ENCODE results near the gene MRRF. TPM values are rescaled to one million over a fixed set of nuclear protein-coding genes. Genes with fewer than 3 reads are reported as not detected.

The MRRF gene
- total RNA-seq, 3 donors from 2014 or later (not counting 1 experiment from before 2014, with no cell fraction given), result 17.7 to 29.9 (median 21.3) TPM

- no peak overlapping the region for H3K4me3 Mint-ChIP-seq
- H3K27me3 ChIP-seq (ENCODE audit: control insufficient read depth, insufficient read depth, low read length), result no peaks in the 10 kb centered on the region
- intact Hi-C loops (cut with micrococcal nuclease), result no loop called here
- peaks cover 3% of the 10 kb centered on the region in 2 donors for H3K27me3 Mint-ChIP-seq (ENCODE audit: low read depth in 2 of 2)
- H3K9me3 Mint-ChIP-seq, result no peaks in the 10 kb centered on the region
- no peak overlapping the region for H3K27ac Mint-ChIP-seq
- DNase-seq, result no peak
- H3K36me3 Mint-ChIP-seq, result no peaks in the 10 kb centered on the region
- H3K4me3 ChIP-seq (ENCODE audit: low read length), result no peak overlapping the region
- no peaks in the 10 kb centered on the region for H3K4me1 ChIP-seq (ENCODE audit: control insufficient read depth, insufficient read depth, low read length)
- no peaks in the 10 kb centered on the region for H3K36me3 ChIP-seq (ENCODE audit: control insufficient read depth, insufficient read depth, low read length)
- WGBS (ENCODE audit: insufficient coverage), result 88% methylated on average over 6 of the region's 6 CpGs
- no peaks in the 10 kb centered on the region for H3K9me3 ChIP-seq (ENCODE audit: control insufficient read depth, insufficient read depth, low read length)
- no peak for TF ChIP-seq CTCF (IDR thresholded peaks at IDR 0.05)
- no peaks in the 10 kb centered on the region for H3K4me1 Mint-ChIP-seq
- H3K27ac ChIP-seq (ENCODE audit: low read length), result no peak overlapping the region
- no peak for ATAC-seq
Measured at GRCh38 chr9:122340161-122340560, 75.5 kb downstream of the MRRF start.

- 91% methylated on average over 15 of the region's 15 CpGs for WGBS (ENCODE audit: insufficient coverage)
- ATAC-seq (no peak), DNase-seq (no peak)
- peaks cover 2% of the 10 kb centered on the region for H3K27me3 ChIP-seq (ENCODE audit: control insufficient read depth, insufficient read depth, low read length)
- no peak overlapping the region for H3K27ac Mint-ChIP-seq
- H3K9me3 ChIP-seq (ENCODE audit: control insufficient read depth, insufficient read depth, low read length), result no peaks in the 10 kb centered on the region
- no peaks in the 10 kb centered on the region for H3K9me3 Mint-ChIP-seq
- peaks cover 0 to 8% of the 10 kb centered on the region in 2 donors for H3K4me1 Mint-ChIP-seq
- H3K36me3 Mint-ChIP-seq, result no peaks in the 10 kb centered on the region
- H3K27me3 Mint-ChIP-seq (ENCODE audit: low read depth in 2 of 2), result peaks cover 9% of the 10 kb centered on the region in 2 donors
- no peak overlapping the region for H3K4me3 ChIP-seq (ENCODE audit: low read length)
- peaks cover 9% of the 10 kb centered on the region for H3K4me1 ChIP-seq (ENCODE audit: control insufficient read depth, insufficient read depth, low read length)
- H3K4me3 Mint-ChIP-seq, result no peak overlapping the region
- no peak overlapping the region for H3K27ac ChIP-seq (ENCODE audit: low read length)
- no peak for TF ChIP-seq CTCF (IDR thresholded peaks at IDR 0.05)
- intact Hi-C loops (cut with micrococcal nuclease), result no loop called here
- H3K36me3 ChIP-seq (ENCODE audit: control insufficient read depth, insufficient read depth, low read length), result no peaks in the 10 kb centered on the region
Measured at GRCh38 chr9:122342323-122343050, 77.8 kb downstream of the MRRF start.

- Mint-ChIP-seq H3K27me3 (ENCODE audit: low read depth in 2 of 2) (peaks cover 20 to 37% of the 10 kb centered on the region in 2 donors), H3K9me3 (no peaks in the 10 kb centered on the region), H3K4me3 (peak overlapping the region; percentile 67), H3K27ac (peak overlapping the region in 1 of 2 donors; percentile 68), H3K4me1 (peaks cover 0 to 17% of the 10 kb centered on the region in 2 donors), H3K36me3 (no peaks in the 10 kb centered on the region)
- Histone ChIP-seq H3K9me3 (ENCODE audit: control insufficient read depth, insufficient read depth, low read length) (no peaks in the 10 kb centered on the region), H3K36me3 (ENCODE audit: control insufficient read depth, insufficient read depth, low read length) (no peaks in the 10 kb centered on the region), H3K4me3 (ENCODE audit: low read length) (peak overlapping the region; percentile 15), H3K27me3 (ENCODE audit: control insufficient read depth, insufficient read depth, low read length) (peaks cover 5% of the 10 kb centered on the region), H3K4me1 (ENCODE audit: control insufficient read depth, insufficient read depth, low read length) (peaks cover 12% of the 10 kb centered on the region), H3K27ac (ENCODE audit: low read length) (no peak overlapping the region)
- no peak for TF ChIP-seq CTCF (IDR thresholded peaks at IDR 0.05)
- peak; percentile 39 to 72 (median 72) for ATAC-seq
- DNase-seq, result peak; percentile 21
- WGBS (ENCODE audit: insufficient coverage), result 14% methylated on average over 90 of the region's 90 CpGs
- intact Hi-C loops (cut with micrococcal nuclease), result no loop called here
Measured at GRCh38 chr9:122346478-122347347, 82.0 kb downstream of the MRRF start.

Measured in natural killer cell (primary cell).